Measurements from ENCODE around the gene ADGRD2. TPM values are rescaled to one million over a fixed set of nuclear protein-coding genes. Genes with fewer than 3 reads are reported as not detected.
A peak's percentile ranks its signal among the peaks of the same experiment; 100 is the strongest.

ADGRD2 gene
- total and polyA plus RNA-seq, 9 of the 15 experiments (the other 6 are each of a cell fraction or from before 2014, with no cell fraction given): not detected

DNA sequence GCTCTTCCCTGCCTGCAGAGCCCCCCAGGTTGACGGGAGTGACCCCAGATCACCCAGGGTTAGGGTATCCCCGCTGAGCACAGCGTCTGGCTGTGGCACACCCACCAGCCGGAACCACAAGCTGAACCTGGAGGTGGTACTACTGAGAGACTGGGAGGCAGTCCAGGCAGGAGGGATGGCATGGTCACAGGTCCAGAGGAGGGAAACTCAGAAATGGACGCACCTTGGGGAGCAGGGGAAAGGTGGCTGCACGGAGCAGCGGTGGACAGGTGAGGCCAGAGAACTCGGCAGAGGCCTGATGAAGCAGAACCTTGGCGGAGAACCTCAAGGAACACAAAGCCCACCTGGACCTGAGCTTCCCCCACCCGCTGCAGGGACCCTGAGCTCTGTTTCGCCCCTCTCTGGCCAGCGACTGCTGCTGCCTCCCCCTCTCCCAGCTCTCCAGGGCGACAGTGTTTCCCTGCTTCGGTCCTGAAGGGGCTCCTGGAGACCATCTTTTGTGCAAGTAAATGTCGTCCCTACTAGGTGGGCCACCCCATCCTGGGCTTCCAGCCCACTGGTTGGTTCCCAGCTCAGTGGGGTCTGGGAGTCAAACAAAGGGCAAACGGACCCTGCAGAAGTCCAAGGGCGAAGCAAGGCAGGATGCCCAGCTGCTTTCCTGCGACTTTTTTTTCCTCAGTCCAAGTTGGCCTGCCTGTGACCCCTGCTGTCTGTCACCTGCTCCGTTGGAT is 845 bp downstream of the ADGRD2 start:
- no peak for TF ChIP-seq ESRRB (CRISPR knock-in tag; IDR thresholded peaks at IDR 0.05; ENCODE audit: borderline replicate concordance)
- no peak for TF ChIP-seq HDAC6 (IDR thresholded peaks at IDR 0.05; ENCODE audit: low read depth, low read length)
- no peak for TF ChIP-seq U2AF1 (optimal IDR thresholded peaks at IDR 0.05; ENCODE audit: low read depth, low read length)
- no peak for TF ChIP-seq C11orf30 (IDR thresholded peaks at IDR 0.05; ENCODE audit: low read depth)
- no peak for TF ChIP-seq RFX5 (IDR thresholded peaks at IDR 0.05; ENCODE audit: low read depth, low read length)
- TF ChIP-seq, protein P1, sequence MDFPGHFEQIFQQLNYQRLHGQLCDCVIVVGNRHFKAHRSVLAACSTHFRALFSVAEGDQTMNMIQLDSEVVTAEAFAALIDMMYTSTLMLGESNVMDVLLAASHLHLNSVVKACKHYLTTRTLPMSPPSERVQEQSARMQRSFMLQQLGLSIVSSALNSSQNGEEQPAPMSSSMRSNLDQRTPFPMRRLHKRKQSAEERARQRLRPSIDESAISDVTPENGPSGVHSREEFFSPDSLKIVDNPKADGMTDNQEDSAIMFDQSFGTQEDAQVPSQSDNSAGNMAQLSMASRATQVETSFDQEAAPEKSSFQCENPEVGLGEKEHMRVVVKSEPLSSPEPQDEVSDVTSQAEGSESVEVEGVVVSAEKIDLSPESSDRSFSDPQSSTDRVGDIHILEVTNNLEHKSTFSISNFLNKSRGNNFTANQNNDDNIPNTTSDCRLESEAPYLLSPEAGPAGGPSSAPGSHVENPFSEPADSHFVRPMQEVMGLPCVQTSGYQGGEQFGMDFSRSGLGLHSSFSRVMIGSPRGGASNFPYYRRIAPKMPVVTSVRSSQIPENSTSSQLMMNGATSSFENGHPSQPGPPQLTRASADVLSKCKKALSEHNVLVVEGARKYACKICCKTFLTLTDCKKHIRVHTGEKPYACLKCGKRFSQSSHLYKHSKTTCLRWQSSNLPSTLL (IDR thresholded peaks at IDR 0.05): no peak
- TF ChIP-seq, protein P2, sequence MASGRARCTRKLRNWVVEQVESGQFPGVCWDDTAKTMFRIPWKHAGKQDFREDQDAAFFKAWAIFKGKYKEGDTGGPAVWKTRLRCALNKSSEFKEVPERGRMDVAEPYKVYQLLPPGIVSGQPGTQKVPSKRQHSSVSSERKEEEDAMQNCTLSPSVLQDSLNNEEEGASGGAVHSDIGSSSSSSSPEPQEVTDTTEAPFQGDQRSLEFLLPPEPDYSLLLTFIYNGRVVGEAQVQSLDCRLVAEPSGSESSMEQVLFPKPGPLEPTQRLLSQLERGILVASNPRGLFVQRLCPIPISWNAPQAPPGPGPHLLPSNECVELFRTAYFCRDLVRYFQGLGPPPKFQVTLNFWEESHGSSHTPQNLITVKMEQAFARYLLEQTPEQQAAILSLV (tag; IDR thresholded peaks at IDR 0.05): no peak
- no peak for TF ChIP-seq SREBF2 (CRISPR knock-in tag; IDR thresholded peaks at IDR 0.05)
- TF ChIP-seq ZBTB17 (CRISPR knock-in tag; IDR thresholded peaks at IDR 0.05): no peak
- no peak for TF ChIP-seq DIDO1 (tag; IDR thresholded peaks at IDR 0.05; ENCODE audit: low read depth)
- Histone ChIP-seq H3K9me3 (replicated peaks; ENCODE audit: control insufficient read depth, insufficient read depth, low read depth, low read length) (no peaks in the 10 kb centered on the region), H3K4me1 (replicated peaks in 1 of 2; ENCODE audit: control insufficient read depth in 2 of 2, insufficient read depth in 2 of 2, low read length in 2 of 2) (peaks cover 8 to 38% of the 10 kb centered on the region in 2 experiments), H3K79me2 (ENCODE audit: control insufficient read depth, insufficient read depth, low read length) (no peaks in the 10 kb centered on the region), H3K9ac (ENCODE audit: insufficient read depth in 1 of 2, low read depth in 2 of 2, low read length in 2 of 2) (peak overlapping the region in 1 of 2 experiments; percentile 84; a peak in 2 of 4 replicates), H3K4me2 (ENCODE audit: insufficient read depth, low read length) (0 out of 2 replicates have a peak overlapping the region, but pooled peaks have one; percentile 63), H3K9me1 (ENCODE audit: control insufficient read depth, insufficient read depth, low read length) (no peaks in the 10 kb centered on the region), H3K27me3 (ENCODE audit: control insufficient read depth in 2 of 2, insufficient read depth in 2 of 2, low read length in 2 of 2) (peaks cover 5 to 24% of the 10 kb centered on the region in 2 experiments; a peak in 3 of 5 replicates), H3K4me3 (no peak overlapping the region), H3K27ac (ENCODE audit: extremely low read depth, low read depth, low read length) (no peak overlapping the region), H2AFZ (ENCODE audit: low read depth, low read length) (peak overlapping the region; percentile 77; the same call in 1 of the 2 replicates), H4K20me1 (replicated peaks; ENCODE audit: control insufficient read depth, insufficient read depth, low read length) (peaks cover 28% of the 10 kb centered on the region), H3K36me3 (ENCODE audit: control insufficient read depth, insufficient read depth, low read length) (no peaks in the 10 kb centered on the region)
- no peak for ATAC-seq
- no peak for DNase-seq (ENCODE audit: extremely low read depth in 1 of 4, low spot score in 3 of 4)
- in situ Hi-C loops (cut with MboI) (no loop called here), intact Hi-C loops (cut with micrococcal nuclease) (no loop called here)
- POLR2A ChIA-PET: interaction anchor here (0.6 to 1.4 kb wide), 4 partner anchors 14 to 1268 kb away, joined by 3 read pairs; no protein-coding TSS in a partner anchor
- CTCF ChIA-PET (ENCODE audit: low intra/inter-chr PET ratio): no interaction called here
- no peak for FAIRE-seq
- no TSS peak for BruUV-seq (replicated peaks)
- 28% methylated on average over 18 of the region's 19 CpGs for WGBS (ENCODE audit: insufficient coverage, low coverage, missing lambda C conversion rate)

All from K562 (cell line).